Ureter (tissue), 1 donor: Measurements from ENCODE around the gene MIGA1. TPM values are rescaled to one million over a fixed set of nuclear protein-coding genes. Genes with fewer than 3 reads are reported as not detected.
"Not testable (repeated sequence)": the region's sequence is repeated elsewhere in the genome, so short reads cannot be mapped to it uniquely, and the experiment has no call there.

Source experiments
- DNase-seq: peaks from one replicate; pipeline ENCODE4 v3.0.0-alpha.2; 2020; ENCODE audit warnings: low spot score
- total RNA-seq: library from RNA; stranded (reverse); gene quantifications from one replicate; pipeline ENCODE4 v1.2.4, GENCODE V29; 2023
- donor health status: DM: yes; HTN: yes; CAD: no.

Gene MIGA1
- total RNA-seq, result 19.4 TPM

GRCh38 chr1:77779529-77780281 is at the start of gene MIGA1:
Gene MIGA1 (plus strand): TSS chr1:77779649. CDS start chr1:77783253, 3,604 bp downstream.
- peak; percentile 92 for DNase-seq

GRCh38 chr1:77732090-77732489 is 47.4 kb upstream of the MIGA1 start:
- no peak for DNase-seq

GRCh38 chr1:77739235-77739634 is 40.2 kb upstream of the MIGA1 start:
- DNase-seq, result no peak

- DNase-seq, result no peak
Measured at GRCh38 chr1:77741316-77741715, 38.1 kb upstream of the MIGA1 start.

- no peak for DNase-seq
Measured at GRCh38 chr1:77742011-77742555, 37.4 kb upstream of the MIGA1 start.

- no peak for DNase-seq
Measured at GRCh38 chr1:77744576-77744975, 34.9 kb upstream of the MIGA1 start.

- not testable (repeated sequence) for DNase-seq
Measured at GRCh38 chr1:77749489-77749888, 30.0 kb upstream of the MIGA1 start.

- no peak for DNase-seq
Measured at GRCh38 chr1:77756052-77756754, 23.2 kb upstream of the MIGA1 start.

- DNase-seq, result no peak
Measured at GRCh38 chr1:77757066-77757584, 22.3 kb upstream of the MIGA1 start.

GRCh38 chr1:77757603-77758002 is 21.8 kb upstream of the MIGA1 start:
- no peak for DNase-seq

GRCh38 chr1:77759071-77760028 is 20.1 kb upstream of the MIGA1 start, which contains the start of gene USP33:
Gene USP33 (minus strand): TSS chr1:77759852. CDS start chr1:77741697, 18,155 bp downstream.
- peak; percentile 91 for DNase-seq

- no peak for DNase-seq
Measured at GRCh38 chr1:77762072-77762476, 17.4 kb upstream of the MIGA1 start.

GRCh38 chr1:77768006-77768405 is 11.4 kb upstream of the MIGA1 start:
- DNase-seq, result no peak

- no peak for DNase-seq
Measured at GRCh38 chr1:77776007-77776700, 3.3 kb upstream of the MIGA1 start.

GRCh38 chr1:77781683-77782082 is 2.2 kb downstream of the MIGA1 start:
- DNase-seq, result no peak

GRCh38 chr1:77783141-77783540 is 3.7 kb downstream of the MIGA1 start:
- DNase-seq, result no peak

- not testable (repeated sequence) for DNase-seq
Measured at GRCh38 chr1:77786093-77786741, 6.8 kb downstream of the MIGA1 start.

GRCh38 chr1:77794550-77794949 is 15.1 kb downstream of the MIGA1 start:
- DNase-seq, result no peak

GRCh38 chr1:77796695-77797405 is 17.4 kb downstream of the MIGA1 start:
- no peak for DNase-seq

GRCh38 chr1:77797991-77798390 is 18.5 kb downstream of the MIGA1 start:
- DNase-seq, result no peak
